K562 (cell line): ENCODE results near the gene HP1BP3. TPM values are rescaled to one million over a fixed set of nuclear protein-coding genes. Genes with fewer than 3 reads are reported as not detected.

Source experiments
- RFX5 ChIP-seq: IDR thresholded peaks from 2 replicates; pipeline ENCODE4 v1.6.1; 2011; ENCODE audit warnings: low read depth, mild to moderate bottlenecking, improper control_type of control experiment, low read length
- polyA plus RNA-seq, 8 experiments: library from polyadenylated mRNA; depleted of rRNA in 4 of 8; stranded (reverse) in 5 of 8; unstranded in 3 of 8; fragments of >200 nt; fragmentation: Nextera tagmentation in 2 of 8; fragmentation: Illumina TruSeq in 1 of 8; extraction: Ambion mirVana in 2 of 8; extraction: Trizol in 1 of 8; gene quantifications; 2 replicates each; pipeline versions ENCODE4 v1.2.1 to v1.2.3, GENCODE V29; 2011 to 2014; ENCODE audit warnings: inconsistent platforms in 1 of 8, missing spikeins in 1 of 8
- total RNA-seq, 7 experiments: library from RNA; depleted of rRNA in 6 of 7; stranded (reverse); fragments of >200 nt in 6 of 7; fragmentation: Illumina TruSeq in 2 of 7; extraction: Trizol in 2 of 7; gene quantifications; 2 replicates each; pipeline versions ENCODE4 v1.2.1 to v1.2.3, GENCODE V29; 2011 to 2021; ENCODE audit warnings: low replicate concordance in 1 of 7
- TF ChIP-seq, protein P1 (sequence below), 2 experiments: fragments of 450-650 bp in 1 of 2; sonication (generic) in 1 of 2; formaldehyde crosslinking in 1 of 2; IDR thresholded peaks; 2 replicates each; pipeline versions ENCODE4 v1.7.1 to v1.9.0; 2016 to 2022; ENCODE audit warnings: inconsistent platforms in 1 of 2, mild to moderate bottlenecking in 1 of 2, missing genetic modification reagents in 1 of 2
- TF ChIP-seq, protein P2 (sequence below): sonication (generic); formaldehyde crosslinking; IDR thresholded peaks from 2 replicates; pipeline ENCODE4 v1.8.1; 2023; ENCODE audit warnings: mild to moderate bottlenecking, missing genetic modification reagents, moderate library complexity

Gene HP1BP3
- total and polyA plus RNA-seq, 9 of the 15 experiments (the other 6 are each of a cell fraction or from before 2014, with no cell fraction given): 57.3 to 513 (median 240) TPM

GRCh38 chr1:20793236-20793635, 6.1 kb upstream of the HP1BP3 start (continued):
- TF ChIP-seq, protein P1, sequence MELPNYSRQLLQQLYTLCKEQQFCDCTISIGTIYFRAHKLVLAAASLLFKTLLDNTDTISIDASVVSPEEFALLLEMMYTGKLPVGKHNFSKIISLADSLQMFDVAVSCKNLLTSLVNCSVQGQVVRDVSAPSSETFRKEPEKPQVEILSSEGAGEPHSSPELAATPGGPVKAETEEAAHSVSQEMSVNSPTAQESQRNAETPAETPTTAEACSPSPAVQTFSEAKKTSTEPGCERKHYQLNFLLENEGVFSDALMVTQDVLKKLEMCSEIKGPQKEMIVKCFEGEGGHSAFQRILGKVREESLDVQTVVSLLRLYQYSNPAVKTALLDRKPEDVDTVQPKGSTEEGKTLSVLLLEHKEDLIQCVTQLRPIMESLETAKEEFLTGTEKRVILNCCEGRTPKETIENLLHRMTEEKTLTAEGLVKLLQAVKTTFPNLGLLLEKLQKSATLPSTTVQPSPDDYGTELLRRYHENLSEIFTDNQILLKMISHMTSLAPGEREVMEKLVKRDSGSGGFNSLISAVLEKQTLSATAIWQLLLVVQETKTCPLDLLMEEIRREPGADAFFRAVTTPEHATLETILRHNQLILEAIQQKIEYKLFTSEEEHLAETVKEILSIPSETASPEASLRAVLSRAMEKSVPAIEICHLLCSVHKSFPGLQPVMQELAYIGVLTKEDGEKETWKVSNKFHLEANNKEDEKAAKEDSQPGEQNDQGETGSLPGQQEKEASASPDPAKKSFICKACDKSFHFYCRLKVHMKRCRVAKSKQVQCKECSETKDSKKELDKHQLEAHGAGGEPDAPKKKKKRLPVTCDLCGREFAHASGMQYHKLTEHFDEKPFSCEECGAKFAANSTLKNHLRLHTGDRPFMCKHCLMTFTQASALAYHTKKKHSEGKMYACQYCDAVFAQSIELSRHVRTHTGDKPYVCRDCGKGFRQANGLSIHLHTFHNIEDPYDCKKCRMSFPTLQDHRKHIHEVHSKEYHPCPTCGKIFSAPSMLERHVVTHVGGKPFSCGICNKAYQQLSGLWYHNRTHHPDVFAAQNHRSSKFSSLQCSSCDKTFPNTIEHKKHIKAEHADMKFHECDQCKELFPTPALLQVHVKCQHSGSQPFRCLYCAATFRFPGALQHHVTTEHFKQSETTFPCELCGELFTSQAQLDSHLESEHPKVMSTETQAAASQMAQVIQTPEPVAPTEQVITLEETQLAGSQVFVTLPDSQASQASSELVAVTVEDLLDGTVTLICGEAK (IDR thresholded peaks at IDR 0.05): no peak
- TF ChIP-seq, protein P1 (CRISPR knock-in tag; IDR thresholded peaks at IDR 0.05): no peak
- TF ChIP-seq, protein P2, sequence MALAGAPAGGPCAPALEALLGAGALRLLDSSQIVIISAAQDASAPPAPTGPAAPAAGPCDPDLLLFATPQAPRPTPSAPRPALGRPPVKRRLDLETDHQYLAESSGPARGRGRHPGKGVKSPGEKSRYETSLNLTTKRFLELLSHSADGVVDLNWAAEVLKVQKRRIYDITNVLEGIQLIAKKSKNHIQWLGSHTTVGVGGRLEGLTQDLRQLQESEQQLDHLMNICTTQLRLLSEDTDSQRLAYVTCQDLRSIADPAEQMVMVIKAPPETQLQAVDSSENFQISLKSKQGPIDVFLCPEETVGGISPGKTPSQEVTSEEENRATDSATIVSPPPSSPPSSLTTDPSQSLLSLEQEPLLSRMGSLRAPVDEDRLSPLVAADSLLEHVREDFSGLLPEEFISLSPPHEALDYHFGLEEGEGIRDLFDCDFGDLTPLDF (CRISPR knock-in tag): no peak
- TF ChIP-seq RFX5: no peak
